NCI-H510A treated with DMSO at 0.1 percent for 48 hours (cell line): Measurements from ENCODE around the gene AAGAB.
A peak's percentile ranks its signal among the peaks of the same experiment; 100 is the strongest.
"Not testable (repeated sequence)": the region's sequence is repeated elsewhere in the genome, so short reads cannot be mapped to it uniquely, and the experiment has no call there.

Source experiments
- DNase-seq: peaks from one replicate; lab custom pipeline; 2025; lab: John Stamatoyannopoulos, UW

Gene AAGAB

DNA sequence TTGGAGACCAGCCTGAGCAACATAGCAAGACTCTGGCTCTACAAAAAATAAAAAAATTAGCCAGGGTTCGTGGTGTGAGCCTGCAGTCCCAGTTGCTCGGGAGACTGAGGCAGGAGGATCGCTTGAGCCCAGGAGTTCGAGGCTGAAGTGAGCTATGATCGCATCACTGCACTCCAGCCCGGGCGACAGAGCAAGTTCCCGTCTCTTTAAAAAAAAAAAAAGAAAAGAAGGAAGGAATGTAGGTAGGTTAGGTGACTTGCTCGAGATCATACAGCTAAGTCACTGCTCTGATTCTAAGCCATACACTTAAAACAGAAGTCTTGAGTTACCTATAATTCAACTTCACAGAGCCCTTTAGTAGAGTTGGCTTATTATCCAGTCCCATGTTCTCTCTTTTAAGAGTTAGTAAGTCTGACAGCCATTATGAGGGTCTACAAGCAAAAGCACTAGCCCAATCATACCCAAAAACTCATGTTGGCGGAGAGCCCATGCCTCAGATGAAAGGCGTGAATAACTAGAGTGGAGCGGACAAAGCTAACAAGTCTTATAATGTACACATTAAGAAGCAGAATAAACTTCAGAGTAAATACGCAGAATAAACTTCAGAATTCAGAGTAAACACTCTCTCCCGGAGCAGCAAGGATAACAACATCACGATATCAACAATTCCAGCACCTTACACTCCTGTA is 768 bp downstream of the AAGAB start:
- no peak for DNase-seq

DNA sequence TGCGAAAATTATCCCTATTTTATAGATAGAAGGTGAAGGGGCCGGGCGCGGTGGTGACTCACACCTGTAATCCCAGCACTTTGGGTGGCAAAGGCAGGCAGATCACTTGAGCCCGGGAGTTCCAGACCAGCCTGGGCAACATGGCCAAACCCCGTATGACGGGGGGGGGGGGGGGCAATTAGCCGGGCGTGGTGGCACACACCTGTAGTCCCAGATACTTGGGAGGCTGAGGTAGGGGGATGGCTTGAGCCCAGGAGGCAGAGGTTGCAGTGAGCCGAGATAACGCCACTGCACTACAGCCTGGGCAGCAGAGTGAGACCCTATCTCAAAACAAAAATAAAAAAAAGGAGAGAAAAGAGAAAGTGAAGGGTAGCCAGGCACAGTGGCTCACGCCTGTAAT is 1.4 kb downstream of the AAGAB start:
- DNase-seq: no peak

DNA sequence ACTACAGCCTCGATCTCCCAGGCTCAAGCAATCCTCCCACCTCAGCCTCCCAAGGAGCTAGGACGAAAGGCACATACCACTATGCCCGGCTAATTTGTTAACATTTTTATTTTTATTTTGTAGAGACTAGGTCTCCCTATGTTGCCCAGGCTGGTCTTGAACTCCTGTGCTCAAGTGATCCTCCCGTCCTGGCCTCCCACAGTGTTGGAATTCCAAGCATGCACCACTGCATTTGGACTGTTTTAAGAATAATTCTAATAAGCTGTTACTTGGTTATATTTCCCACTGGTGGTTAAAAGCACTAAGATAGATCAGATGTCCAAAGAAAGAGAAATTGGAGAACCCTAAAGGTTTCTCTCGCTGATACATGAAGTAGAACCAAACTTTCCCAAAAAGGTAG is 3.1 kb downstream of the AAGAB start:
- DNase-seq: no peak

DNA sequence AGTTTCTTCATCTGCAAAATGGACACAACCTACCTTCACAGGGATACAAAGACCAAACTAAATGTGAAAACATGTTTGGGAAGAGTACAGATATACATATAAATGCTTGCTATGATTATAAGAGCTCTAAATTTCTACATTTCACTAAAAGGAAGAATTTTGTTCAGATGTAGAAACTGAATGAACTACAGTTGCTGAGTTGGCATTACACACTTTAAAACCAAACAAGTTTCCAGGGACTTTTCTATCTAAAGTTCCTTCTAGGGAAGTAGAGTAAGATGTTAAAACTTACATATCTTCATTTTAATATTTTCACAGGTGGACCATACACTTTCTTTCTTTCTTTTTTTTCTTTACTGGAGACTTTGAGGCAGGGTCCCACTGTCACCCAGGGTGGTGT is 4.6 kb downstream of the AAGAB start:
- DNase-seq: no peak

DNA sequence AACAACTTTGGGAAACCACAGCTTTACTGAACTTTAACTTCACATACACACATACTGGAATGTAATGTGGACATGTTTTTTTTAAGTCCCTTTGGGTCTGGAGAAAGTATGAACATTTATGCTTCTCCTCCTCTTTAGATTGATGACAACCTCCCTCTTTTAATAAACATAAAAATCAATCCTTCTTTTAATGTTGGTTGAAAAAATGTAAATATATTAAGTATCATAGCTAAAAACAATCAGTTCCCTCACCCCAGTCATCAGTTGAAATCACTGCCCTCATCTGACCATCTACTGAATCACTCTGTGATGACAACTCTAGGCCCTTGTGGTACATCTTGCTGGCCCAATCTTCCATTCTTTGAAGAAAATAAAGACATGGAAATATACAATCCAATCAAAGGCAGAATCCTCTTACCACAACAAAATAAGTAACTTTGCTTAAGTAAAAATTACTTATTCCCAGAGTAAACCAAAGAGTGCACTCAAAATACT is 6.4 kb downstream of the AAGAB start:
- no peak for DNase-seq

DNA sequence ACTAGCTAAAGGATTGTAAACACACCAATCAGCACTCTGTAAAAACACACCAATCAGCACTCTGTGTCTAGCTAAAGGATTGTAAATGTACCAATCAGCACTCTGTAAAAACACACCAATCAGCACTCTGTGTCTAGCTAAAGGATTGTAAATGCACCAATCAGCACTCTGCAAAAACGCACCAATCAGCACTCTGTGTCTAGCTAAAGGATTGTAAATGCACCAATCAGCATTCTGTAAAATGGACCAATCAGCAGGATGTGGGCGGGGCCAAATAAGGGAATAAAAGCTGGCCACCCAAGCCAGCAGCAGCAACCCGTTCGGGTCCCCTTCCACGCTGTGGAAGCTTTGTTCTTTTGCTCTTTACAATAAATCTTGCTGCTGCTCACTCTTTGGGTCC is 7.9 kb downstream of the AAGAB start:
- DNase-seq: not testable (repeated sequence)

DNA sequence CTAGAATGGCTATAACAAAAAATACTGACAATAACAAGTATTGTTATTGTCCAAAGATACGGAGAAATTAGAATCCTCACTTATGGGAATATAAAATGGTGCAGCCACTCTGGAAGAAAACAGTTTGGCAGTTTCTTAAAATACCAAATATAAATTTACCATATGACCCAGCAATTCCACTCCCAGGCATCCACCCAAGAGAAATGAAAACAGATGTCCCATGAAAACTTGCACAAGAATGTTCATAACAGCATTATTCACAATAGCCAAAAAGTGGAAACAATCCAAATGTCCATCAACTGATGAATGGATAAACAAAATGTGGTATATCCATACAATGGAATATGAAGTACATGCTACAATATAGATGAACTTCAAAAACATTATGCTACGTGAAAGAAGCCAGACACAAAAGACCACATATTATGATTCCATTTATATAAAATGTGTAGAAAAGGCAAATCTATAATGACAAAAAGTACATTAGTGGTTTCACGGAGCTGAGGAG is 9.4 kb downstream of the AAGAB start:
- DNase-seq: no peak

DNA sequence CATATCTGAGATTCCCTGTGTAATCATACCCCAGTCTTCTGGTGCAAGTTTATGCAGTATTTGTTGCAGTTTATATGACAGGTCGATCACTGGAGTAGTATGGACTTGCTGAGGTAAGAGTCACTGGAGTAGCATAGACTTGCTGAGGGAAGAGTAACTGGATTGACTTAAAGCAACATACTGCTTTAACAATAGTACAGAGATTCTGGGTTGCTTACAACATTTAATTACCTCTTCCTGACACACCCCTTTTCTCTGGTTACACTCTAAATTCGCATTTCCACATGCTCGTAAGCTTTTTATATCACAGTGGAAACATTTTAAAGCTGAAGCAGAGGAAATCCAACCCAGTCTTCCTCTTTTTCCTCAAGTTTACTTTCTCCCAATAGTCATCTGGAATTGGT is 11.8 kb downstream of the AAGAB start:
- DNase-seq: no peak

DNA sequence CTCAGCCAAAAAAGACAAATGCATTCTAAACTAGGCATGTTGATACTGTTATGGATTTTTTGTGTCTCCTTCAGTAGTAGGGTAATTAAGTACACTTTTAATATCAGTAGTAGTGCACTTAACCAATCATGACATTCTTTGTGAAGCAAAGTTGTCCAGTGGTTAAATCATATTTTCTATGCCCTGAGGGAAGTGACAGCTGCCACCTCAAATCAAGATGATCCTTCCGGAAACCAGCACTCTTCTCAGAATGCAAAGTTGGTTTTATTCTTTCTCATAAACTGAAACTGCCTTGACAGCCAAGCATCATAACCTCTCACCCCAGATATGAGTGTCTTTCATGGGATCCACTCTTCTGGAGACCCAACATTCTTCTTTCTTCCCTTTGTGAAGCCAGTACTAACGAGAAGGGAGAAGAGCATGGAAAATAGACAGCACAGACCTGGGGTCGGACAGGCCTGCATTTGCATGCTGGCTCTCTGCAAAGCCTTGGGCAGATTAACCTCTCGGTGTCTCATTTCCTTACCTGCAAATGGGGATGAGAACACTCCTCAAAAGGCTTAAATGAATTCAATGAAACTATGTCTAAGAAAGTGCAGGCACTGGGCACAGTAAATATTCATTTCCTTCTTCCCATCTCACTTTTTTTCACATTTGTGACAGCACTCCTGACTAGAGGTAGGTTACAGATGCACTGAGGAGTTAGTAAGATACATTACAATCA is 13.2 kb downstream of the AAGAB start:
- no peak for DNase-seq

DNA sequence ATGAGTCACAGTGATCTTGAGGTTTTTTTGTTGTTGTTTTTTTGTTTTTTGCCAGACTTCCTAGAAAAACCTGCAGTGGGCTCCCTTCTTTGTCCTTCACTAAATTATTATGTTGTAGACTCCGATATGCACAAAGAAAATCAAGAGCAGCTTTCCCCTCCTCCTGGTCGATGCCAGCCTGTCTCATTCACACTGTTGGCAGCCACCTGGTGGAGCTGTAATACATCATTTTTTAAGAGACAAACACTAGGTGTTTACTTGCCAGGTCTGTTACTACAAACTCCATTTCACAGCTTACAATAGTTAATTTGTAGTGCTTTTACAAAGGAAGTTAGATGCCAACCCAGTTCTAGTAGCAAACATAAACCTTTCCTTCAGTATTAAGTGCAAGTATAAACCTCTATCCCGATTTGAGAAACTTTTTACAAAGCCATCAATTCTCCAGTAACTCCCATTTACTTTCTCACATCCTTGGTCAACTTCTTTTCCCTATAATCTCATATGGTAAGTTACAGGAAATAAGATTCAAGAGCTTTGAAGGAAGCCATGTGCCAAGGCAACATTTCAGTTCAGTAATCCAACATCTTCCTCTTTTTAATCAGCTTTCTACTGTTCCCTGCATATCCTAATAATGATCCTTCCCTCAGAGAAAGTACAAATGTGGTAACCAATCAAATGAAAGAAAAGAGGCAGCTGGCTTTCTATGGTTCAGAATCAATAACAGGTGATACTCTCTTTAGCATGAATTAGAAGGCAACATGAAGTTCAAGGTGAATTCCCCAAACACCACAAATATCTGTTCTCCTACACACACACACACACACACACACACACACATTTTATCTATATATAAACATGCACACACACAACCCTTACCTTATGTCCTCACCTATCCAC is 14.0 kb downstream of the AAGAB start:
- DNase-seq: peak; percentile 29

DNA sequence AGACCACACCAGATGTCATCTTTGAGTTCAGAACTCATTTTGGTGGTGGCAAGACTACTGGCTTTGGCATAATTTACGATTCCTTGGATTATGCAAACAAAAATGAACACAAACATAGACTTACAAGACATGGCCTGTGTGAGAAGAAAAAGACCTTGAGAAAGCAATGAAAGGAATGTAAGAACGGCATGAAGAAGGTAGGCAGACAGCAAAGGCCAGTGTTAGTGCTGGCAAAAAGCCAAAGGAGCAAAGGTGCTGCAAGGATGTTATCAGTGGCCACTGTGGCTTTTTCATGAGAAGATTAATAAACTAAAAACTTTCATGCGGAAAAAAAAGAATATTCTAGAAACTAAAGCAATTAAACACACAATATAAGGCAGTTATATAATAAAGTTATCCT is 21.9 kb downstream of the AAGAB start:
- no peak for DNase-seq

DNA sequence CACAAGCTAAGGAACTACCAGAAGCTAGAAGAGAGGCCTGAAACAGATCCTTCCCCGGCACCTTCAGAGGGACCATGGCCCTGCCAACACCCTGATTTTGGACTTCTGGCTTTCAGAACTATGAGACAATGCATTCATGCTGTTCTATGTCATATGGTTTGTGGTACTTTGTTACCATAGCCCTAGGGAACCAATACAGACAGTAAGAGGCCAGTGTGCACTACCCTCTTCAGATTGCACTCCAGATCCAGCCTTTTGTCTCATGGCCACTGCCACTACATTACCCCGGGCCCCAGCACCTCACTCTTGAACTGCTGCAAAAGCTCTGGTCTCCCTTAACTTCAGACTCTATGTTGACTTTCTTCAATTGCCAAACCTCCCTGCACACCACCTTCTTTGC is 24.0 kb downstream of the AAGAB start:
- no peak for DNase-seq

DNA sequence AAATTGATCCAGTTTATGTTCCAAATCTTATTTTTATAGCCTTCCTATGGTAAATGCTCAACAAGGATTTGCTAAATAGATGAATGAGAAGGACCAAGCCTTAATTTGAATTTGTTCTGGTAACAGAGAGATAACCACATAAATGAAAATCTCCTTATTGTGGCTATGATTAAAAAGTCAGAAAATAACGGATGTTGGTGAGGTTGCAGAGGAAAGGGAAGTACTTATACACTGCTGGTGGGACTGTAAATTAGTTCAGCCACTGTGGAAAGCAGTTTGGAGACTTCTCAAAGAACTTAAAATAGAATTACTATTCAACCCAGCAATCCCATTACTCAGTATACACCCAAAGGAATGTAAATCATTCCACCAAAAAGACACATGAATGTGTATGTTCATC is 26.2 kb downstream of the AAGAB start:
- DNase-seq: no peak

DNA sequence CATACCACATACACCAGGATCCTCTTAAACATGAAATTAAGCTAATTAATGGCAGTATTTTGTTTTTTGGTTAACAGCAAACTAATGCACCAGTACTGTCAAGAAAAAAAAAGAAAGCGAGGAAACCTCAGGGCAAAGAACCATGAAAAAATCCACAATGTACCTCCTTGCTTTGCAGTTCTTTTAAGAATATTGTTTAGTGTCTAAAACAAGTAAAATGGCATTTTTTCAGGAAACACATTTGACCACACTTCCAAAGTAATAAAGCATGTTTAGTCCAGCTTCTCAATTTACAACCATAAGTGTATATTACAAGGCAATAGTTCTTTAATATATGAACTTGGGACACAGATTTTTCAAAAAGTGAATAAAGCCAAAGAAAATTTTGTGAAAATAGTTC is 26.6 kb downstream of the AAGAB start:
- DNase-seq: no peak

DNA sequence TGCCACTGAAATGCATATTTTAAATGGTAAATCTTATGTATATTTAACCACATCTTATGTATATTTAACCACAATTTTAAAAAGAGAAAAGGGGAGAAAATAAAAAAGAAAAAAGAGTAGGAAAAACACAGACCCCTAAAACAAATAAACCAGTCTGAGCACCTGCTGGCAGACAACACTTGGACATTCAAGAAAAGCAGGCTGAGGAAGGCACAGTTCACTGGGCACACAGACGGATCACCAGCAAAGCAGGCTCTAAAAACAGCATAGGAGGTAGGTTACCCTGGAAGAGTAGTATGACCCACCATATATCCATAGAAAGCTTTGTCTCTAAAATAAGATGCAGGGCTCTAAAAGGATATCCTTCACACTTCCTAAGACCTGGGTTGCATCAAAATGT is 27.0 kb downstream of the AAGAB start:
- DNase-seq: no peak

DNA sequence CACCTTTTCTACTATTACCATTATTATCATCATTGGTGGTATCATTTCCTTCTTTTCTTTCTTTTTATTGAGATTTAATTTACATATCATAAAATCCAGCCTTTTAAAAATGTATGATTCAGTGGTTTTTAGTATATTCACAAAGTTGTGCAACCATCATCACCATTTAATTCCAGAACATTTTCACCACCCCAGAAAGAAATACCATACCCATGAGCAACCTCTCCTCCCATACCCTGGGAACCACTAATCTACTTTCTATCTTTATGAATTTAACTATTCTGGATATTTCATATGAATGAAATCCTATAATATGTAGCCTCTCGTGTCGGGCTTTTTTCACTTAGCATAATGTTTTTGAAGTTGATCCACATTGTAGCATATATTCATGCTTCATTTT is 29.1 kb downstream of the AAGAB start:
- no peak for DNase-seq

DNA sequence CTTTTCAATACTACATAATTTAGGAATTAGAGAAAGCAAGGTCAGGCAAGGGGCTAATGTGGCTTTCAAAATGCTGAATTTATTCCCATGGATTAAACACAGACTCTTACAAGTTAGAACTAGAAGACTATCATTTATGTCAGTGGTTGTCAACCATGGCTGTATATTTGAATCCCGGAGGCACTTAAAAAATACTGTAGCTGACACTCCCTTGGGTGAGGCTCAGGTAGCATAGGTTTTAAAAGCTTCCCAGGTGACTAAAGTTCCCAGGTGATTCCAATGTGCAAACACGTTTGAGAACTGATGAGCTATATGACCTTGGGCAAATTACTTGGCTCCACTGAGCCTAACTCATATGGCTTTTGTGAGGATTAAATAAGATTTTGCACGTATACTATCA is 29.6 kb downstream of the AAGAB start:
- DNase-seq: no peak

DNA sequence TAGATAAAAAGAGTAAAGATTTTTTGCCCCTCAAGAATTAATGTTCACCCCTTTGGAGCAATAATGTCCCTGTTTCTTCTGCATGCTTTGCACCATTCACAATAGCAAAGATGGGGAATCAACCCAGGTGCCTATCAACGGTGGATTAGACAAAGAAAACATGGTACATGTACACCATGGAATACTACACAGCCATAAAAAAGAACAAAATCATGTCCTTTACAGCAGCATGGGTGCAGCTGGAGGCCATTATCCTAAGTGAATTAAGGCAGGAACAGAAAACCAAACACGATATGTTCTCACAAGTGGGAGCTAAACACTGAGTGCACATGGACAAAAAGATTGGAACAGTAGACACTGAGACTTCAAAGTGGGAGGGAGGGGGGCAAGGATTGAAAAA is 35.2 kb downstream of the AAGAB start:
- no peak for DNase-seq

DNA sequence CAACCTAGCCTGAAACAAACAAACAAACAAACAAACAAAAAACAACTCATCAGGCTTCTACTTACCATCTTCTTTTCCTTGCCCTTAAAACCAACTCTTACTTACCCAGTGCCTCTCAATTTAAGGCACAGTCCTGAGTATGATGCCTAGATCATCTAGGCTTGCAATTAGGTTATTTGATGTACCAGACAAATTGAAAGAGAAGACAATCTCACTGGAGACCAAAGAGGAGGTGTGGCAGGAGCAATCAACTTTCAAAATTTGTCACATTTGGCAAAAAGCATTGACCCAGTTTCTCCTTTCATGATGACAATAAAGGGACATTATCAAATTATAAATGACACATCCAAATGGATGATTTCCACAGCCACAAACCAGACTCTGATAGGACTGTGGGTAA is 36.0 kb downstream of the AAGAB start:
- no peak for DNase-seq

DNA sequence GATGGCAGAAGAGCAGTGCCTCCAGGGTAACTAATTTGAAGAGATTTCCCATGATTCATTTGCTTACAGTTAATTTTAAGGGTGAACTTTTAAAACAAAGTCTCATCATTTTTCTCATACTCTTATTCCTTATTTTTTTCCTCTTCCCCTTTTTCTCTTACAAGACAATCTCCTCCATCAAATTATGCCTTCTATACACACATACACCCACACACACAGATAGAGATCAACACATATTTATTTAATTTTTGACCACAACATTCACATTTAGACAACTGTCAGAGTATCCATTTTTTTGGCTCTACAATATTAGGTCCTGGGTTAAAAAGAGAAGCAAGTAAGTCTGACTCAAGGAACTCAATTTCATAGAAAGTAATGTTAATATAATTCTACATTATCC is 37.6 kb downstream of the AAGAB start:
- no peak for DNase-seq

DNA sequence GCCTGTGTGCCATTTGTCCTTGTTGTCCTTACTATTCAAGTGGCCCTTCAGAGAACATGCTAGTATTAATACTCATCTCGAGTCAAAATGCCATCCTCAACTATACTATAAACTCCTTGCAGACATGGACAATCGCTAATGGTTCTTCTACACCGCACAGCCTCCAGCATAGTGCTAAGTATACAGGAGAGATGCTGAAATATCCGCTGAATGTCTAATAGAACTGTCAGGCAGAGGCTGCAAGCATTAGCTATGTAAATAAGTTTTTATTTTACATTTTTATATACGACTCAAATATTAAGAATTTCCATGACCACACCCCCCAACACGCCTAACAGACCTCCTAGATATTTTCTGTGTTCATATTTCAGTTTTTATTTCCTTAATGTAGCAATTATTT is 39.4 kb downstream of the AAGAB start:
- DNase-seq: no peak

DNA sequence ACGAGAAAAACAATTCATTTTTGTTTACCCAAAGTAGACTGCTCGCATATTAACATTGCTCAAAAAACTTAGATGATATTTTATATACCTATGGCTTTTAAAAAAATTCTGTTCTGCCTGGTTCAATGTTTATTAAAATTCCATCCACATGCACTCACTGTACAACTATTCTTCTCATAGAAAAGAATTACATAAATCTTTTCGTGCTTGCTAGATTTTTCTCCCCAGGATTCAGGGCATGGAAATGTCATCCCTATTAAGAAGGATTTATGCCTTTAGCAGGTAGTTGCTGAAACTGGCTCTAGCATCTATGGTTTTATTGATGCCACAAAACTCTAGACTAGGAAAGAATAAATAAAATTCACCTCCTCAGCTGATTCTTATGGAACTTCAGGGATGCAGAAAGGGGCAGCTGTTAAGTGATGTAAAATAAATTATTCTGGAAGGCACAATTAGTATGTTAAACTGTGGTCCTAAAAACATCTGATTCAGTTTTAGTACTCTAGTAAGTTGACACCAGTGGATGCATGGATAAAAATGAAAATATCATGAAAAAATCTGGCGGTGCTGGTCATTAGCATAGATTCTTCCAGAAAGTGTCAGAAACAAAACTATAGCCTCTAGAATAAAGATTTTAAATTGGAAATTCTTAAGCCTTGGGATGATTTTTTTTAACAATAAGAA is 41.6 kb downstream of the AAGAB start:
- DNase-seq: no peak
